Stomach (tissue), 4 donors: ENCODE measurements around the gene RDX.

Experiments used
- CTCF ChIP-seq, 7 experiments: fragments of 450-650 bp in 4 of 7; fragments of 200-600 bp in 3 of 7; sonication (generic) in 3 of 7; IDR thresholded peaks; one replicate each; pipeline ENCODE4 v1.5.1; 2016 to 2019; ENCODE audit warnings: antibody characterized with exemption in 7 of 7, control low read depth in 2 of 7, mild to moderate bottlenecking in 1 of 7
- EP300 ChIP-seq: sonication (generic); formaldehyde crosslinking; IDR thresholded peaks from one replicate; pipeline ENCODE4 v1.6.1; 2017; ENCODE audit warnings: antibody characterized with exemption
- POLR2A ChIP-seq, 4 donors: fragments of 450-650 bp; IDR thresholded peaks; one replicate each; pipeline ENCODE4 v1.6.1; 2016; ENCODE audit warnings: antibody characterized with exemption in 4 of 4, control low read depth in 2 of 4, mild to moderate bottlenecking in 1 of 4, moderate library complexity in 1 of 4
- POLR2AphosphoS5 ChIP-seq, 3 donors: sonication (generic); formaldehyde crosslinking; IDR thresholded peaks; one replicate each; pipeline ENCODE4 v1.6.1; 2016; ENCODE audit warnings: antibody characterized with exemption in 3 of 3

GRCh38 chr11:110335358-110335757, 38.9 kb upstream of the RDX start:
- TF ChIP-seq POLR2A (IDR thresholded peaks at IDR 0.05) (no peak), CTCF (IDR thresholded peaks at IDR 0.05) (no peak), POLR2AphosphoS5 (IDR thresholded peaks at IDR 0.05) (no peak), EP300 (no peak)
